ENCODE measurements around the gene SMARCB1.

SMARCB1 gene

DNA sequence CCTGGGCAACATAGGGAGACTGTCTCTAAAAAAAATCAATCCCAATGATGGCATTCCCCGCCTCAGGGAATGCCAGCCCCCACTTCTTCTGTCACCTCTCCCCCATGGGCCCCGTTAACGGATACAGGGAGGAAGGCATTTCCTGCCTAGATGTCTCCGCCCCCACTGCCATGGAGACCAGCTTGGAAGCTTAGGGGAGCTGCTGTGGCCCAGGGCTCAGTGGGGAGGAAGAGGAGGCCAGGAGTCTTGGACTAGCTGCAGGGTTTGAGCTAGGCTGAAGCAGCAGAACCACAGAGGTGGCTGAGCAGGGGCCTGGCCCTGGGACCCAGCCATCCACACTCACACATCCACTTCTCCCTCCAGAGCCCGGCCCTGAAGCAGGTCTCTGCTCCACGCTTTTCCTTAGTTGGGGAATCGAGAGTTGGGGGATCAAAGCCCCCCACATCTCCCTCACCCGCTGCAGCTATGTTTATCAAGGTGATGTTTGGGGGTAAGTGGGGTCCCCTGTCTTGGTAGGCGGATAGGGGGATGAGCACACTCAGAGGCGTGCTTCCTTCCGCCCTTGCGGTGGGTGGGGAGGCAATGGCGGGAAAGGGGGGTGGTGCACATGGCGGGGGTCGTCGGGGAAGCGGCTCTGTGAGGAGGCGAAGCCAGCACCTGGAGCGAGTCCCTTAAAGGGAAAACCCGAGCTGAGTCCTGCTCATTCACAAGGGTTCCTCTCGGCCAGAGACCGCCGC is 23.8 kb upstream of the SMARCB1 start, which contains the start of gene C22orf15:
TSS of gene C22orf15 (plus strand) at position 149 of the 737 bp plus-strand sequence. CDS start at position 466, 317 bp downstream.
- peak in 1 of 2 donors; percentile 29 for DNase-seq

DNA sequence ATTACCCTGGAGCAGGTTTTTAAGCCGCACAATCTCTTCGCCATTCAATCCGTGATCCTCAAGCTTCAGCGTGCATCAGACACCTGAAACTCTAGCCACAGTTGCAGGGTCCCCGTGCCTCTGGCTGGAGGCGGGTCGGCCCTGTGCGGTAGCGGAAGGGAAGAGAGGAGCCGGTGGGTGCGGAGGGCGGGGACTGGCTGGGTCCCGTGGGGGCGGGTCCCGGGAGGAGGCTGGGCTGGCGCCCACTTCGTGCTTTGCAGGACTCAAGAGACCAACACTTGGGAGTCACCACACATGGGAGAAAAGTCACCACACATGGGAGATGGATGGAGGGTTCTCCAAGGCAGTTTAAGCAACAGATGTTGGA is 23.2 kb upstream of the SMARCB1 start:
- DNase-seq = peak; percentile 62 to 71

DNA sequence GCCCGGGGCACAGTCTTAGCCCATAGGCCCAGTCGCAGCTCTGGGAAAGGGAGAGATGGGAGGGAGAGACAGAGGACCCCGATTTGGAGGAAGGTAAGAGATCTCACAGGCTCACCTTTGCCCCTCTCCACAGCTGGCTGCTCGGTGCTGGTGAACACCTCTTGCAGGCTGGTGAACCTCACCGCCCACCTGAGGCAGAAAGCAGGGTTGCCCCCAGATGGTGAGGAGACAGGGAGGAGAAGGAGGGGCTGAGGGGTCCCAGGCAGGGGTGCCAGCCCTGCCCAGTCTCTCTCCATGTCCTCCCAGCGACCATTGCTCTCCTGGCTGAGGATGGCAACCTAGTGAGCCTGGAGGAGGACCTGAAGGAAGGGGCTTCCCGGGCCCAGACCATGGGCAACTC is 22.8 kb upstream of the SMARCB1 start:
- no peak for DNase-seq

DNA sequence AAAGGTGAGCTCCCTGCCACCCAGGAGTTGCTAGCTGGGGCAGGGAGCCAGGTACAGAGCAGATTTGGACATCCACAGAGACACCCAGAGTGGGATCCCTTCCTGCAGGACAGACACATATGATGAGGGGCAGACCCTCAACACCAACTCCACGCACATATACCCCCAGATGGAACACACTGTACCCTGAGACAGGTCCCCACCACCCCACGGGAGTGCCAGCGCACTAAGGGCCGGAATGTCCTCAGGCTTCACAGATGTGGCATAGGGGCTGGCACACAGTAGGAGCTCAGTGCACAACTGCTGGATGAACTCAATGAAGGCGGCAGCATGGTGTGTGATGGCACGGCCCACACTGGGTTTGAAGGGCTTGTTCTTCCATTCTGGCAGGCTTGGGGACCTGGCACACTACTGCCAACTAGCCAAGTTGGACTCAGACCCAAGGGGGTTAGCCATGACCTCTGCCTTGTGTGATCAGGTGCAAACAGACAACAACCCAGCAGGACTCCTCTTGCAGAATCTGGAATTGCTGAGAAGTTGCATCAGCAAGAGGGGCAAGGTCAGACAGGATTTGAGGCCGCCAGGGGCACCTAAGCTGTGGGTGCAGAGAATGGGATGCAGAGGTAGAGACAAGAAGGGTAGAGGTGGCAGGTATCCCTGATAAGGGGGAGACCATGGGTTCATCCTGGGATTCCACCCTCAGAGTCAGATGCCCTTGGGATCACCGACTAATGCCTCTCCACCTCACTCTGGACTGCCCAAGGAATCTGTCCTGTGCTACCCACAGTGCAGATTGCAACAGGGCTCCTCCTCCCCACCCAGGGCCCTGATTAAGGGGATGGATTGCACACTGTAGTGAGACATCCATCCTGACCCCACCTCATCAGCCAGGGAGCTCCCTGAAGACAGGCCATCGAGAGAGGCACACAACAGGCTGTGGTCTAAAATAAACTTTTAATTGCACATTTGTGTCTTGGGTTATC is 21.6 kb upstream of the SMARCB1 start:
- no peak for DNase-seq

DNA sequence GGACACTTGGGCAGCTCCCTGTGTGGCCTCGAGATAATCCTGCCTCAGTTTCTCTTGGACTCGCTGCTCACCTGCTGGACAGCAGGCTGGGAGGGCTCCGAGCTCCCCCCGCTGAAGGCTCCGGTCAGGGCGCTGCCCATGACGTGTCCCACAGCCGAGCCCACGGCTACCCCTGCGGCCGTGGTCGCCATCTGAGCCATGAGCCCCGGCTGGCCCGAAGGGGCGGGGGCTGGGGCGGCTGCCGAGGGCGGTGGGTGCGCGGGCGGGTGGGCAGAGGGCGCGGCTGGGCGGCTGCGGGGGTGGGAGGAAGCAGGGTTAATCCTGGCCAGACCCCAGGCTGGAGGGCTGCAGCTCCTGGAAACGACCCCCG is 19.5 kb upstream of the SMARCB1 start:
- DNase-seq = no peak

DNA sequence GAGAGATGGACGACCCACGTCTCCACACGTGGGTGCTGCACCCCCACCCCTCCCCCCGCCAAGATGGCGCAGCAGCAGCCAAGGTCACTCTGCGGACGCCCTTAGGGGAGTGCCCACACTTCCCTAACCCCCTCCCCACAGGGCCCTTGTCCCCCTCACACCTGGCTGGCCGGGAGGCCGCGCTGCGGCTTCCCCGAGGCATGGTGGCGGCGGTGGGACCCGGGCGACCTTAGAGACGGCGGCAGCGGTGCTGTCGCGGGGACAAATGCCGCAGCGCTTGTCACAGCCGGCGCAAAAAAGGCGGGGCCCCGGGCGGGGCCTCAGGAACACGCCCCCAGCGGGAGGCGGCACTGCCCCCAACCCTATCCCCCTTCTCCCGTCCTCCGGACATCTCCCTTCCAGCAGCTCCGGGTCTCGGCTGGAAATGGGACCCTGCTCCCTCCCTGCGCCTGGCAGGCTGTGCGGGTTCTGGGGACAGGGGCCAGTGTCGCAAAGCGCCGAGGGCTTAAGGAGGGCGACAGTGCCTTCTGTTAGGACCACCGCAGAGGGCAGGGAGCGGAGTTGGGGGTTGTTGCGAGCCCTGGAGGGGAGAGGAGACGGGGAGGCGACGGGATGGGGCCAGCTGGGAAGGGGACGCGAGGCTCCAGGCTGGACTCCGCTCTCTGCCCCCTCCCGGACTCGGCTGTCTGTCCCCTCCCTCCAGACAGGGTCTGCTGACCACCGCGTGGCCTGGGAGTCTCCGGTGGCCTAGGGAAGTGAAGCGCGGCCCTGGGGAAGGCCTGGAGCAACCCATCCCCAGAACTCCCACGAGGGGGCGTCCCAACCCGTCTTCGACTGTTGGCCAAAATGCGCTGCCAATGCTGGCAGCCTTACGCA is 18.9 kb upstream of the SMARCB1 start, which contains the start of gene CHCHD10:
TSS of gene CHCHD10 (minus strand) at position 300 of the 876 bp plus-strand sequence. CDS start at position 202, 98 bp downstream.
- peak; percentile 83 to 86 for DNase-seq

DNA sequence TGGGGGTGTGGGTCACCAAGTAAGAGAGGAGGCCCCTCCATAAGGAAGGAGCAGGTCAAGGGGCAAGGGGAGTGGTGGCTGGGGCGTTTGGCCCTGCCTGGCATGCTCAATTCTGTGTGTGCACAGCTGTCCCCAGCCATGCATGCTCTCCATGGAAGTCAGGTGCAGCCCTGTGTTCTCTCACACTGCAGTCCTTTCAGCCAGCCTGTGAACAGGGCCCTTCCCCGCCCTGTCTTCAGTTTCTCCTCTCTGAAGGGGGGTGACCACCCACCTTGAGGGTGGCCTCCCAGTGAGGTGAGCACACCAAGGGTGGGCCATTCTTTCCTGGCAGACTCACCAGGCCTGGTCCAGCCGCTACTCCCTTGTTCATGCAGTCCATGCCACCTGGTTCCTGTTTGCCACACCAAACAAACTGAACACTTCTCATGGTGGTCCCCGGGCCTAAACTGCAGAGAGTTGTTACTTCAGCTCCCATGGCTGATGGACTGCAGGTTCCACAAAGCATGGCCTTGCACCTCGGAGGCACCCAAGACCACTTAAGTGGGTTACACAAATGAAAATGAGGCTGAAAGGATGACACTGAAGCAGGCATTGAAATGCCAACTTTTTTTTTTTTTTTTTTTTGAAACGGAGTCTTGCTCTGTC is 17.3 kb upstream of the SMARCB1 start:
- DNase-seq = no peak

DNA sequence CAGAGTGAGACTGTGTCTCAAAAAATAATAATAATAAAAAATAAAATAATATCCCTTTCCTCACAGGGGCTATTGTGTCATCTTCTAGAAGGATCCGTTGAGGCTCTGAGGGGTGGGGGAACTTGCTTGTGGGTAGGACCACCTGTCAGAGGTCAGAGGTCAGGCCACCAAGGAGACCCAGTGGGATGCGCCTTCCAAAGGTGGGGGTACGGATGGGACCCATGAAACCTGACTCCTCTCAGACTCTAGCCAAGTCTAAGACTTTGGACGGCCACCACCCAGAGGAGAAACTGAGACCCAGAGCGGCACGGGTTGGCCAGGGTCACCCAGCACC is 14.5 kb upstream of the SMARCB1 start:
- DNase-seq = no peak

DNA sequence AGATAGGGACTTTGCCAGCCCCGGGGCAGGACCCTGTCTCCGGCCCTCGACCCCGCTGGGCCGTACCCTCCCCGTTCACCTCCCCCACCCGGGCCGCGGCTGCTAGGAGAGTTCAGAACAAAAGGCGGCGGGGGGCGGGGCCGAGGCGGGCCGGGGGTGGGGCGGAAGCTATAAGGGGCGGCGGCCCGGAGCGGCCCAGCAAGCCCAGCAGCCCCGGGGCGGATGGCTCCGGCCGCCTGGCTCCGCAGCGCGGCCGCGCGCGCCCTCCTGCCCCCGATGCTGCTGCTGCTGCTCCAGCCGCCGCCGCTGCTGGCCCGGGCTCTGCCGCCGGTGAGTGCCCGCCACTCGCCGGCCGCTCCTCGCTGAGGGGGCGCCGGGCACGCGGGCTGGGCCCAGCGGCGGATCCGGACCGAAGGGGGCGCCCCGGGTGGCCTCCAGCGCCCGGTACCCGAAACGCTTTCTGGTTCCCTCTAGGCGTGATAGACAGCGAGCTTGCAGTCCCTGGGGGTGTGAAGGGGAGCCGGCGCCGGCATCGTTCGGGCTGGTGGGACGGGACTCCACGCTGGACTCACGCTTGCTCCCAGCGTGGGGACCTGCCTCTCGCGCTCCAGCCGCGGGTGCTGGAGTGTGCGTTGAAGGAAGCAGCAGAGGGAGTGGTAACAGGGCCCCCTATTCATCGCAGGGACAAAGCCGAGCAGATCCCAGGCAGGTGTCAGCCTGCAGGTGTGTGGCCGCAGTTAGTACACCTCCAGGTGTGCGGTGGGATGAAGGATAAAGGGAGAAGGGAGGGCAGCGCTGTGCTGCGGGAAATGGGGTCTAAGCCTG is 13.9 kb upstream of the SMARCB1 start, which contains the start of gene MMP11:
TSS of gene MMP11 (plus strand) at position 201 of the 825 bp plus-strand sequence. CDS start at position 223, 22 bp downstream.
- DNase-seq = peak; percentile 66 to 68

DNA sequence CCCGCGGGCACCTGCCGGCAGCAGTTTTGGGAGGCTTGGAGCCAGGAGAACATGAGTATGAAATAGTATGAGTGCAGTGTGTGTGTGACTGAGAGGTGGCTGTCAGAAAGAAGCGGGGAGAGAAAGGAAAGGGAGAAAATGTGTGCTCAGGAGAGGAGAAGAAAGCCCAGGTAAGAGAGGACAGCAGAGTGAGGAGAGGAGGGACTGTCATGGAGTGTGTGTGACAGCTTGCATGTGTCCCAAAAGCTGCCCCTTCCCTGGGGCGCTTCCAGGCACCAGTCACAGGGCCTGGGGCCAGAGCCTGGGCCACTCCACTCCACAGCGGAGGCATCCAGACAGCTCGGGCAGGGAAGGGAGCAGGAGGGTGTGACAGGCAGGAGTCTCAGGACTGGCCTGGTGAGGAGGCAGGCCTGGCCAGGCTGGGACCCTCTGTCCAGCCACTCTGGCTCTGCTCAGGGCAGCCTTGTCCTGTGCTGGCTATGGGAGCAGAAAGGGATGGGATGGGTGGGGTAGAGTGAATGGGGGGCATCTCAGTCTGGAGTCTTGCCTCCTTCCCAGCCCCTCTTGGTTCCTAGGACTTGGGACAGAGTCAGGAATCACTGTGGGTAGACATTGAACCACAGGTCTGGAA is 13.2 kb upstream of the SMARCB1 start:
- DNase-seq = no peak

DNA sequence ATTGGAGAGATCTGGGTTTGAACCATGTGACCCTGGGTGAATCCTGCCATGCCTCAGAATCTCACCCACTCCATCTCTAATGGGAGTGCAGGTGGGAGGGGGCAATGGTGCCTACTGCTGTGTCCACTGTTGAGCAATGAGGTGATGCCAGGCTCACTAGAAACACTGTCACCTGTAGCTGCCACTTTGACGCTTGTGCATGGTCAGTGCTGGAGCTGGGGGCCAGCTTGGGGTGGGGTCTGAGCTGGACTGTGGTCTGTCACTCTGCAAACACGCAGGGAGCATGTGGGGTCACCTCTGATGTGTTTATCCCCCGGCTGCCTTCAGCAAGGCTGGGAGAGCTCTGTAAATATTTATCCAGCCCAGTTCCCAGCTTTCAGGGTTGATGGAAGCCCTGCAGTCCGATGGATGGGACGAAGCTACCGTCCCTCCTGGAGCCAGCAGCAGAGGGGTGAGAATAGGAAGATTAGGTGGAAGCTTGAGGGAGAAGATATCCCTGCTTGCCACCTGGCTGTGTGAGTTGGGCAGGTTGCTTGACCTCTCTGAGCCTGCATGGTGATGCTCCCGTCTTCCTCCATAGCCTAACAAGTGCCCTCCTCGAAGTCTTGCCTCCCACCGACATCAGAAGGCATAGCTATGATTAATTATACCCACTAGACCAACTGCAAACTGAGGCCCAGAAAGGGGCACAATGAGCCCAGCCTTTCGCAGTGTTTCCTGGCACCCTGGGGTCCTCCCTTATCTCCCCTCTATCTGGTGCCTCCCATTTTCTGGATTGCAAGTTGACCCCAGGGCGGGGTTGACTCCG is 12.4 kb upstream of the SMARCB1 start:
- DNase-seq = no peak

DNA sequence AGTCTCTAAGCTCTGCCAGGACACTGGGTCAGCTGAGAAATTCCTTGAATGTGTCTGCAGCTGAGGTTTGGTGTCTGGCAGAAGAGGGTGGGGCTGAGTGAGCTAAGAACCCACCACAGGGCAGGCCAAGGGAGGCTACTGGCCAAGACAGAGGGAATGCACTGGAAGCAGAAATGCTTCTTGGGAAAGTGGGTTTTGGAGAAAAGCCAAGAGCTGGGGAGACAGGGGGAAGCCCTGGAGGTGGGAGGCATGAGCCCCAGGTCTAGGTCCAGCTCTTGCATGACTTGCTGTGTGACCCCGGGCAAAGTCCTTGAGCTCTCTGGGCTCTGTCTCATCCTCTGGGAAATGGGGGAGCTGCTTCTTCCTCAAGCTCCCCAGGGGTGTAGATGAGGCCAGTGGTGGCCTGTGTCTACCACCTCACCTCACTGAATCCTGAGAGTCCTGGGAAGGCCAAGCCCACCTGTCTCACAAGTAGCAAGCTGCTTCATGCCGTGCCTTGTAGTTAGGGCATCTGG is 11.8 kb upstream of the SMARCB1 start:
- no peak for DNase-seq

DNA sequence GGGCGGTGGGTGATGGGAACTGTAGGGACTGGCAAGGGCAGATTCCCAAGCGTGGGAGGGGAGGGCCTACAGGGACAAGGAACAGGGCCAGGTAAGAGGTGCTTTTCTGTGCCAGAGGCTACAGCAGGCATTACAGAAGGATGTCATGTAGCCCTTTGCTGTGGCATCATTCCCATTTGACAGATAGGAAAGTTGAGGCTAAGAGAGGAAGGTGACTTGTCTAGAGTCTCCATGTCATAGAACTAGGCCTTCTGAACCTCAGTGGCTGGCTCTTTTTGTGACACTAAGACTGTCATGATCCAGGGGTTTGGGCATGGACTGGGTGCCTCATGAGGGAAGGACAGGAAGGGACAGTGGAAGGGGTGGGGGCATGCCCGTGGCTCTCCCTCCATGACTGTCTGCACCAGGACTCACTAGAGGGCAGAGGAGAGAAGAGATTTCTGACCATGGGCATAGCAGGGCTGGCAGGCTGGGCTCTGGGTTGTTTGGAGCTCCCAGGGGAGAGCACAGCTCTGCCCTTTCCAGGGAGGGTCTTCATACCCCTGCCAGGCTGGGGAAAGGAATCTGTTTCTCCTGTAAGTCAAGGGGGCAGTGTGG is 10.9 kb upstream of the SMARCB1 start:
- no peak for DNase-seq

DNA sequence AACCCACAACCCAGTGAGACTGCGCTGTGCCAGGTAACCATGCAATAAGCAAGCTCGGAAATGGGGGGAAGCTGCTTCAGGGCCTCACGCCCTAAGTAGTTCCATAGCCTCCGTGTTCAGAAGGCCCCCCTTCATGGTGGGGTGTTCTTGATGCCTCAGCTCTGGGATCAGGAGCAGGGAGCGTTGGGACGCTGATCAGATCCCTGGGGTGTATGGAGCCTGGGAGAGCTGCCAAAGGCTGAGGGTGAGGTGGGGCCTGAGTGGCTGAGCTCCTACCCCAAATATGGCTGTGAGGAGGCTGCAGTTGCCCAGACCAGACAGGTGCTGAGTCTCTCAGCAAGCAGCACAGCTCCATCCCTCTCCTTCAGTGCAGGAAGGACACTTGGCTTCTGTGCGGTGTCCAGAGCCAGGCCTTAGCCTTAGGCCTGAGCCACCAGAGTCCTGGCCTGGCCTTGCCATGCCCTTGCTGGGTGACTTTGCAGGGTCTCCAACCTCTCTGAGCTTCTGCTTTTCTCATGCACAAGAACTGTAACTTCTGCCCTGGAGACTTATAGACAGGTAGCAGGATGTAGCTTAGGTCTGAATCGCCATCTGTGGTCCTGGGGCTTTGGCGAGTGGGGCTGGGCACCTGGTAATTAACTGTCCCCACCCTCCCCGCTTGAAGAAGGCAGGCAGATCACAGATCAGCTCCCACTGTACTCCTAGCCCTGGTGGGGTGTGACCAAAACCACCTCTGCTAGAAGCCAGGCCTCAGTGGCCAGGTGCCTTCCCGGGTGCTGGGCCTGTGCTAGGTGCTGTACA is 8.8 kb upstream of the SMARCB1 start:
- DNase-seq = no peak

DNA sequence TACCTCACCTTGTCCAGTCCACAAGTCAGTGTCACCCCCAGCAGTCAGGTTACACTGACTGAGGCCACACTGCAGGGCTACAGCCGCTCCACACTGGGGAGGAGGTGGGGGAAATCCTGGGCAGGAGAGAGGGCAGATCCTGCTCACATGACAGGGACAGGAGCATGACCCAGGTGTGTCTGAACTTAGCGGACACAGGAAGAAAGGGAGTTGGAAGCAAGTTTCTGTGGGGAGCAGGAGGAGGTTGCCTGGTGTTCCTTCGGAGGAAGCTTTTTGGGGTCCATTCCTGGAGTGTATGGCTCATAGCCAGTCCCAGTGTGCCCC is 8.2 kb upstream of the SMARCB1 start:
- no peak for DNase-seq

DNA sequence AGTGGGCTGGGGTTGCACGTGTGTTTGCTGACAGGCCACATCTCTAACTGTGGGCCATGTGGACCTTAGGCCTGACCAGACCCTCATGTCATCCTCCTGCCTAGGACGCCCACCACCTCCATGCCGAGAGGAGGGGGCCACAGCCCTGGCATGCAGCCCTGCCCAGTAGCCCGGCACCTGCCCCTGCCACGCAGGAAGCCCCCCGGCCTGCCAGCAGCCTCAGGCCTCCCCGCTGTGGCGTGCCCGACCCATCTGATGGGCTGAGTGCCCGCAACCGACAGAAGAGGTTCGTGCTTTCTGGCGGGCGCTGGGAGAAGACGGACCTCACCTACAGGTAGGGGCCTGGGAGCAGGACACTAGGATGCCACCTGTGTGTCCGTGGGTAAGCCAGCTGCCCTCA is 7.7 kb upstream of the SMARCB1 start:
- DNase-seq = no peak

DNA sequence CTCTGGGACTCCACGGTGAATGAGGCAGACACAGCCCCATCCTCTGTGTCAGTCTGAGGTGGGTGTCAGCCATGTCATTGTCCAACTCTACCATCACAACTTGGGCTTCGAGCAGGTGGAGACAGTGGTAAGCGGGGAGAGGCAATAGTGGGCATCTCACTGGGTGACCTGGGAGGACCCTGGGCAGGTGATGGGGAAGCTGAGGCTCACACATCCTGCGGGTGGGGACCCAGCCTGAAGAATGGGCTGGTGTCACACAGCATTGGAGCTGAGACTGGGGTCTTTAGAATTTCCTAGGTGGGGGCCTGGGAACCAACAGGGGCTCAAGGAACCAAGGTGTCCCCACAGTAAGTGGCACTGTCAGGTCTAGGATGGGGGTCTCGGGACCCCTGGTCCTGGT is 7.0 kb upstream of the SMARCB1 start:
- no peak for DNase-seq

DNA sequence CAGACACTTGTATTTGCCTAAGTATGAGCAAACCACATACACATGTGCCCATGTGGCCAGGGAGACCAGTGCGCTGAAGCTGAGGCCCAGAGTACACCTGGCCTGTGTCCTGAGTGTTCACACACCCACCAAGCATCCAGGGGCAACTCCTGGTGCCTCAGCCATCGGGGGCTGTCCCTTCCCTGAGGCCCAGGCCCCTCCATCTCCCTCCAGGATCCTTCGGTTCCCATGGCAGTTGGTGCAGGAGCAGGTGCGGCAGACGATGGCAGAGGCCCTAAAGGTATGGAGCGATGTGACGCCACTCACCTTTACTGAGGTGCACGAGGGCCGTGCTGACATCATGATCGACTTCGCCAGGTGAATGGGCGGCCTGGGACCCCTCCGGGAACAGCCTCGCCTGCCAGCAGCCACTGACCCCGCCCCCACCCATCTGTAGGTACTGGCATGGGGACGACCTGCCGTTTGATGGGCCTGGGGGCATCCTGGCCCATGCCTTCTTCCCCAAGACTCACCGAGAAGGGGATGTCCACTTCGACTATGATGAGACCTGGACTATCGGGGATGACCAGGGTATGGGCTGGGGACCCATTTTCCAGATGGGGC is 6.5 kb upstream of the SMARCB1 start:
- no peak for DNase-seq
